ENCODE results near the gene TGIF1. TPM values are rescaled to one million over a fixed set of nuclear protein-coding genes. Genes with fewer than 3 reads are reported as not detected.

Gene TGIF1
- total RNA-seq, 1 experiment from 2014 or later: 172 TPM

GRCh38 chr18:3427944-3428343 lies 22.0 kb upstream of the TGIF1 start:
- no peaks in the 10 kb centered on the region for H3K9me3 Mint-ChIP-seq (ENCODE audit: unreplicated experiment)
- H3K36me3 Mint-ChIP-seq (ENCODE audit: insufficient read depth, unreplicated experiment): no peaks in the 10 kb centered on the region
- CTCF ChIA-PET: interaction anchor here (1.0 kb wide), 1 partner anchor 12 kb away, joined by 3 read pairs; no protein-coding TSS in a partner anchor
- no peak for DNase-seq (ENCODE audit: unreplicated experiment)
- POLR2A ChIA-PET: interaction anchor here (0.6 kb wide), 1 partner anchor 8 kb away, joined by 3 read pairs; no protein-coding TSS in a partner anchor
- H3K27ac Mint-ChIP-seq (ENCODE audit: low read depth, unreplicated experiment): no peak overlapping the region
- no peak overlapping the region for H3K4me3 Mint-ChIP-seq (ENCODE audit: unreplicated experiment)
- BruUV-seq (replicated peaks): no TSS peak
- H3K27me3 Mint-ChIP-seq (ENCODE audit: insufficient read depth, unreplicated experiment): no peaks in the 10 kb centered on the region
- TF ChIP-seq, protein P1, sequence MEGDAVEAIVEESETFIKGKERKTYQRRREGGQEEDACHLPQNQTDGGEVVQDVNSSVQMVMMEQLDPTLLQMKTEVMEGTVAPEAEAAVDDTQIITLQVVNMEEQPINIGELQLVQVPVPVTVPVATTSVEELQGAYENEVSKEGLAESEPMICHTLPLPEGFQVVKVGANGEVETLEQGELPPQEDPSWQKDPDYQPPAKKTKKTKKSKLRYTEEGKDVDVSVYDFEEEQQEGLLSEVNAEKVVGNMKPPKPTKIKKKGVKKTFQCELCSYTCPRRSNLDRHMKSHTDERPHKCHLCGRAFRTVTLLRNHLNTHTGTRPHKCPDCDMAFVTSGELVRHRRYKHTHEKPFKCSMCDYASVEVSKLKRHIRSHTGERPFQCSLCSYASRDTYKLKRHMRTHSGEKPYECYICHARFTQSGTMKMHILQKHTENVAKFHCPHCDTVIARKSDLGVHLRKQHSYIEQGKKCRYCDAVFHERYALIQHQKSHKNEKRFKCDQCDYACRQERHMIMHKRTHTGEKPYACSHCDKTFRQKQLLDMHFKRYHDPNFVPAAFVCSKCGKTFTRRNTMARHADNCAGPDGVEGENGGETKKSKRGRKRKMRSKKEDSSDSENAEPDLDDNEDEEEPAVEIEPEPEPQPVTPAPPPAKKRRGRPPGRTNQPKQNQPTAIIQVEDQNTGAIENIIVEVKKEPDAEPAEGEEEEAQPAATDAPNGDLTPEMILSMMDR (IDR thresholded peaks at IDR 0.05; ENCODE audit: unreplicated experiment): no peak
- intact Hi-C loops (cut with micrococcal nuclease): no loop called here
- H3K4me1 Mint-ChIP-seq (ENCODE audit: insufficient read depth, unreplicated experiment): no peaks in the 10 kb centered on the region

DNA sequence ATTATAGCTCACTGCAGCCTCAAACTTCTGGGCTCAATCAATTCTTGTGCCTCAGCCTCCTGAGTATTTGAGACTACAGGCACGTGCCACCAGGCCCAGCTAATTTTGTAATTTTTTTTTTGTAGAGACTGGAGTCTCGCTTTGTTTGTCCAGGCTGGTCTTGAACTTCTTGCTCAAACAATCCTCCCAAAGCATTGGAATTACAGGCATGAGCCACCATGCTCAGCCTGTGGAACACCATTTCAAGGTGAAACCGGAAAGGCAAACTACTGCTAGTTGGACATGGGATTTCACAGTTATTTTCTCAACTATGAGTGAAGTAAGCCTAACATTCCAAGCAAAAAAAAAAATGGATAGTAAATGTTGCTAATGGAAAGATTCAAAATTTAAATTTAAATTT lies 20.9 kb upstream of the TGIF1 start:
- Mint-ChIP-seq H3K36me3 (ENCODE audit: insufficient read depth, unreplicated experiment) (no peaks in the 10 kb centered on the region), H3K4me3 (ENCODE audit: unreplicated experiment) (no peak overlapping the region), H3K9me3 (ENCODE audit: unreplicated experiment) (no peaks in the 10 kb centered on the region), H3K27me3 (ENCODE audit: insufficient read depth, unreplicated experiment) (no peaks in the 10 kb centered on the region), H3K27ac (ENCODE audit: low read depth, unreplicated experiment) (no peak overlapping the region), H3K4me1 (ENCODE audit: insufficient read depth, unreplicated experiment) (no peaks in the 10 kb centered on the region)
- ChIA-PET POLR2A (no interaction called here), CTCF (interaction anchor here (1.0 kb wide), 1 partner anchor 10 kb away, joined by 3 read pairs; no protein-coding TSS in a partner anchor)
- DNase-seq (ENCODE audit: unreplicated experiment): no peak
- TF ChIP-seq, protein P1 (IDR thresholded peaks at IDR 0.05; ENCODE audit: unreplicated experiment): no peak
- BruUV-seq (replicated peaks): no TSS peak
- intact Hi-C loops (cut with micrococcal nuclease): no loop called here

DNA sequence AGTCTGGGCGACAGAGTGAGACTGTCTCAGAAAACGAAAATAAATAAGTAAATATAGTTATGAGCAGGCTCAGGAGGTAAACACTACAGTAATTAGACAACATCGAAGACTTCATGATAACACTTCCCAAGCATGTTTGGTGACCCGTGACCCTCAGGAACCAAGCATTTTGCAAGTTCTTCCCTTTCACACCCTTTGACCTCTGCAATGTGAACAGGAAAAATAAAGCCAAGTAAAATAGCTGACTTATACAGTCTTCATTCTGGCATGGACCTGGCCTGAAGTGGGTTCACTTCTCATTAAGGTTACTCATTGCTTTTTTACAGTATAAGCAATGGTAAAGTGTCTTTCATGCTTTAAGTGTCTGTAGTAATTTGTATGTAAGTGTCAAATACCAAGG lies 15.3 kb upstream of the TGIF1 start:
- CTCF ChIA-PET: interaction anchor here (0.6 to 1.3 kb wide), 2 partner anchors 46 to 231 kb away, joined by 3 read pairs; no protein-coding TSS in a partner anchor
- Mint-ChIP-seq H3K4me3 (ENCODE audit: unreplicated experiment) (no peak overlapping the region), H3K36me3 (ENCODE audit: insufficient read depth, unreplicated experiment) (no peaks in the 10 kb centered on the region), H3K27ac (ENCODE audit: low read depth, unreplicated experiment) (no peak overlapping the region), H3K4me1 (ENCODE audit: insufficient read depth, unreplicated experiment) (no peaks in the 10 kb centered on the region), H3K27me3 (ENCODE audit: insufficient read depth, unreplicated experiment) (no peaks in the 10 kb centered on the region), H3K9me3 (ENCODE audit: unreplicated experiment) (no peaks in the 10 kb centered on the region)
- intact Hi-C loops (cut with micrococcal nuclease): no loop called here
- no peak for DNase-seq (ENCODE audit: unreplicated experiment)
- no TSS peak for BruUV-seq (replicated peaks)
- POLR2A ChIA-PET: no interaction called here
- TF ChIP-seq, protein P1 (IDR thresholded peaks at IDR 0.05; ENCODE audit: unreplicated experiment): no peak

DNA sequence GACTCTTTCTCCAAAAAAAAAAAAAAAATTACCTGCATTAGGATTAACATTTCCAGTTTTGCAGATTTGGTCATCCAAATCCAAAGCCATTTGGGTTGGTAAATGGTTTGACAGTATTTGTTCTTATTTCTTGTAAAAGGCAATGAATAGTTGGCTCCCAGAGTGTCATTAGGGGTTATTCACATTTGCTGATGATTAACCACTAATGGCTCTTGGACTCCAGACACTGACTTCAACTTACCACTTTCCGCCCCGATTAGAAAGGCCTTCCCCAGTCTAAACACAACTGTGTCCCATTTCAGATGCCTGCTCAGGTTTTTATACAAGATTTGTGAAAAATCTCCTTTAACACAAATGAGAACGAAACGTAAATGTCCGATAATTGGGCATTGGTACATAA lies 9.6 kb upstream of the TGIF1 start:
- no peaks in the 10 kb centered on the region for H3K9me3 Mint-ChIP-seq (ENCODE audit: unreplicated experiment)
- intact Hi-C loops (cut with micrococcal nuclease): no loop called here
- no peak overlapping the region for H3K4me3 Mint-ChIP-seq (ENCODE audit: unreplicated experiment)
- CTCF ChIA-PET: no interaction called here
- TF ChIP-seq, protein P1 (IDR thresholded peaks at IDR 0.05; ENCODE audit: unreplicated experiment): no peak
- no peaks in the 10 kb centered on the region for H3K4me1 Mint-ChIP-seq (ENCODE audit: insufficient read depth, unreplicated experiment)
- no peaks in the 10 kb centered on the region for H3K27me3 Mint-ChIP-seq (ENCODE audit: insufficient read depth, unreplicated experiment)
- POLR2A ChIA-PET: interaction anchor here (0.6 kb wide), 1 partner anchor 52 kb away, joined by 3 read pairs; no protein-coding TSS in a partner anchor
- H3K36me3 Mint-ChIP-seq (ENCODE audit: insufficient read depth, unreplicated experiment): no peaks in the 10 kb centered on the region
- H3K27ac Mint-ChIP-seq (ENCODE audit: low read depth, unreplicated experiment): no peak overlapping the region
- no TSS peak for BruUV-seq (replicated peaks)
- DNase-seq (ENCODE audit: unreplicated experiment): no peak
